ENCODE results near the gene CD2AP. TPM values are rescaled to one million over a fixed set of nuclear protein-coding genes. Genes with fewer than 3 reads are reported as not detected.
"Not testable (repeated sequence)": the region's sequence is repeated elsewhere in the genome, so short reads cannot be mapped to it uniquely, and the experiment has no call there.

The CD2AP gene
- total RNA-seq, 3 donors from 2014 or later, result 61.7 to 173 (median 104) TPM

GRCh38 chr6:47647188-47647587 is 169.6 kb downstream of the CD2AP start:
- ATAC-seq, result peak; percentile 67
- TF ChIP-seq, protein P1, sequence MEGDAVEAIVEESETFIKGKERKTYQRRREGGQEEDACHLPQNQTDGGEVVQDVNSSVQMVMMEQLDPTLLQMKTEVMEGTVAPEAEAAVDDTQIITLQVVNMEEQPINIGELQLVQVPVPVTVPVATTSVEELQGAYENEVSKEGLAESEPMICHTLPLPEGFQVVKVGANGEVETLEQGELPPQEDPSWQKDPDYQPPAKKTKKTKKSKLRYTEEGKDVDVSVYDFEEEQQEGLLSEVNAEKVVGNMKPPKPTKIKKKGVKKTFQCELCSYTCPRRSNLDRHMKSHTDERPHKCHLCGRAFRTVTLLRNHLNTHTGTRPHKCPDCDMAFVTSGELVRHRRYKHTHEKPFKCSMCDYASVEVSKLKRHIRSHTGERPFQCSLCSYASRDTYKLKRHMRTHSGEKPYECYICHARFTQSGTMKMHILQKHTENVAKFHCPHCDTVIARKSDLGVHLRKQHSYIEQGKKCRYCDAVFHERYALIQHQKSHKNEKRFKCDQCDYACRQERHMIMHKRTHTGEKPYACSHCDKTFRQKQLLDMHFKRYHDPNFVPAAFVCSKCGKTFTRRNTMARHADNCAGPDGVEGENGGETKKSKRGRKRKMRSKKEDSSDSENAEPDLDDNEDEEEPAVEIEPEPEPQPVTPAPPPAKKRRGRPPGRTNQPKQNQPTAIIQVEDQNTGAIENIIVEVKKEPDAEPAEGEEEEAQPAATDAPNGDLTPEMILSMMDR (IDR thresholded peaks at IDR 0.05), result no peak
- intact Hi-C loops (cut with DNase I, micrococcal nuclease), result no loop called here

GRCh38 chr6:47647626-47648025 is 170.0 kb downstream of the CD2AP start:
- H3K9me3 ChIP-seq; H3K36me3 ChIP-seq (ENCODE audit: low read depth); H3K4me3 ChIP-seq; intact Hi-C loops (cut with DNase I, micrococcal nuclease): not testable (repeated sequence)
- H3K4me1 ChIP-seq (ENCODE audit: low read depth), result peaks cover 15% of the 10 kb centered on the region
- DNase-seq, result peak in 2 of 3 donors; percentile 74 to 83
- peak; percentile 66 for ATAC-seq

More at GRCh38 chr6:47647188-47647587, 169.6 kb downstream of the CD2AP start:
- Histone ChIP-seq H3K4me3 (no peak overlapping the region), H3K9me3 (no peaks in the 10 kb centered on the region), H3K4me1 (ENCODE audit: low read depth) (peaks cover 15% of the 10 kb centered on the region), H3K36me3 (ENCODE audit: low read depth) (no peaks in the 10 kb centered on the region)
- DNase-seq, result peak in 1 of 3 donors; percentile 34

DNA sequence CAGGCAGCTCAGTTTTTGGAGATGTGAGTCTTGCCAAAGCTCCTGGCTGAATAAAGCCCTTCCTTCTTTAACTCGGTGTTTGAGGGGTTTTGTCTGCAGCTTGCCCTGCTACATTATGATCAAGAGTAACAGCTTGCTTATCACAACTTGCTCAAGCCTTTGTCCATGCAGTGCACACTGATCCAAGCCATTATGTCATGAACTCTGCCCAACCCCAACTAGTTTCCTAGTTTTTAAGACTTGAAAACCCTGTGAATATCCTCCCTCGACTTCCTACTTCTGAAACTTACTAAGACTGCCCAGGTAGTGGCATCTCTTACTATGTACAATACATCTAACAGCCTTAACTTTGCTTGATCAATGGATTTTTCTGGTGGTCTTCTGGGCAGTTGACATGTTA is 170.4 kb downstream of the CD2AP start:
- TF ChIP-seq, protein P1 (IDR thresholded peaks at IDR 0.05), result no peak
- intact Hi-C loops (cut with DNase I, micrococcal nuclease), result no loop called here
- peak; percentile 70 for ATAC-seq
- H3K4me1 ChIP-seq (ENCODE audit: low read depth), result peaks cover 15% of the 10 kb centered on the region
- H3K4me3 ChIP-seq, result no peak overlapping the region
- no peaks in the 10 kb centered on the region for H3K36me3 ChIP-seq (ENCODE audit: low read depth)
- H3K9me3 ChIP-seq, result no peaks in the 10 kb centered on the region
- peak in 1 of 3 donors; percentile 18 for DNase-seq

DNA sequence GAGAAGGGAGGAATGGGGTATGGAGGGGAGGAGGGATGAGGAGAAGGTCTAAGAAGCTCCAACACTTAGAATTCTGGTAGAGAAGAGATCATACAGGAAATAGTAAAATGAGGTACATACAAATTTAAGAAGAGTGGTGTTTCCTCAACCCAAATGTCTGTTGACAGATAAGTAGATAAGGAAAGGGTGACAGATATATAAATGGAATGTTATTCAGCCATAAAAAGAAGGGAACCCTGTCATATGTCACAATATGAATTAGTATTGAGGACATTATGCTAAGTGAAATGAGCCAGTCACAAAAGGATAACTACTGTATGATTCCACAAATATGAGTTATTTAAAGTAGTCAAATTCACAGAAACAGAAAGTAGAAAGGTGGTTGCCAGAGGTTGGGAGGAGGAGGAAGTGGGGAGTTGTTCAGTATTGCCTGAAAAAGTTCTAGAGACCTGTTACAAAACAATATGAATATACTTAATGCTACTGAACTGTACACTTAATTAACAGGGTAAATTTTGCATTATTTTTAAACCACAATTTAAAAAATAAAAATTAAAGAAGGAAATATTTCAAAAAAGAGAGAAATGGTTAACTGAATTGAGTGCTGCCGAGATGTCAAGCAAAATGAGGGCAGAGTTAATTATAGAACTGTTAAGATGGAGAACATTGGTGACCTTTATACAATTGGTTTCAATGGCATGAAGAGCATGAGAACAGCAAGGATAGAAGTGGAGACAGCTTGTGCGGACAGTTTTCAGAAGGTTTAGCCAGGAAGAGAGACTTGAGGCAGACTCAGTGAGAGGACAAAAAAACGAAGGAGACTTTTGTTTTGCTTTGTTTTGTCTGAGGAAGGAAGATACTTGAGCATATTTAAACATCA is 173.2 kb downstream of the CD2AP start:
- H3K4me1 ChIP-seq (ENCODE audit: low read depth), result peaks cover 20% of the 10 kb centered on the region
- DNase-seq (no peak), ATAC-seq (peak; percentile 9)
- intact Hi-C loops (cut with DNase I, micrococcal nuclease), result no loop called here
- TF ChIP-seq, protein P1 (IDR thresholded peaks at IDR 0.05), result no peak
- H3K9me3 ChIP-seq, result no peaks in the 10 kb centered on the region
- no peak overlapping the region for H3K4me3 ChIP-seq
- no peaks in the 10 kb centered on the region for H3K36me3 ChIP-seq (ENCODE audit: low read depth)

DNA sequence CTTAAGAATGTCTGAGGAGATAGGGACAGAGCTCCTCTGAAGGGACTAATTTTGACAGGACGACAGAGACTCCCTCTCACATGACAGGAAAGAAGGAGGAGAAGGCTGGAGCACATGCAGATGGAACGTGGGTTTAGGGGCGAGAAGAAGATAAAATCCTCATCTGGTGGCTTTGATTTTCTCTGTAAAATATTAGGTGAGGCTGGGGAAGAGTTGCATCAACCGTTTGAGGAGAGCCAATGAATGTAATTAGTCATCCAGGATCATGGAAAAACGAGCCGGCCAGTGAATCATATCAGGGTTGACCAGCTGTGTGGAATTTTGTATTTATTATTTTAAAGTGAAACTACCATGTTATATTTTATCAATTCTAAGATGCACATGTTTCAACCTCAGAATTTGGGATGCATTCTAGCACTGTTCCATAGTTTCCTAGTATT is 173.9 kb downstream of the CD2AP start:
- Histone ChIP-seq H3K4me3 (no peak overlapping the region), H3K4me1 (ENCODE audit: low read depth) (peaks cover 20% of the 10 kb centered on the region), H3K9me3 (no peaks in the 10 kb centered on the region), H3K36me3 (ENCODE audit: low read depth) (no peaks in the 10 kb centered on the region)
- TF ChIP-seq, protein P1 (IDR thresholded peaks at IDR 0.05), result no peak
- DNase-seq, result no peak
- intact Hi-C loops (cut with DNase I, micrococcal nuclease), result no loop called here
- no peak for ATAC-seq

GRCh38 chr6:47653706-47654105 is 176.1 kb downstream of the CD2AP start:
- H3K4me1 ChIP-seq (ENCODE audit: low read depth), result peaks cover 10% of the 10 kb centered on the region
- H3K9me3 ChIP-seq, result no peaks in the 10 kb centered on the region
- no peaks in the 10 kb centered on the region for H3K36me3 ChIP-seq (ENCODE audit: low read depth)
- peak in 2 of 3 donors; percentile 48 to 59 for DNase-seq
- ATAC-seq, result peak; percentile 84
- TF ChIP-seq, protein P1 (IDR thresholded peaks at IDR 0.05), result no peak
- intact Hi-C loops (cut with DNase I, micrococcal nuclease), result no loop called here
- H3K4me3 ChIP-seq, result no peak overlapping the region
